Peyer's patch (tissue), 4 donors: ENCODE data around the gene VPS45. TPM values are rescaled to one million over a fixed set of nuclear protein-coding genes. Genes with fewer than 3 reads are reported as not detected.
A peak's percentile ranks its signal among the peaks of the same experiment; 100 is the strongest.

Source experiments
- DNase-seq, 3 donors: peaks; one replicate each; pipeline ENCODE4 v3.0.0-alpha.2; 2017 to 2019
- H3K27ac ChIP-seq, 4 donors: fragments of 200-600 bp; sonication (generic); one replicate each; pipeline ENCODE4 v1.5.1; 2016 to 2019
- H3K27me3 ChIP-seq, 2 donors: fragments of 200-600 bp; sonication (generic); one replicate each; pipeline ENCODE4 v1.5.1; 2019
- H3K36me3 ChIP-seq, 3 donors: fragments of 200-600 bp; sonication (generic); one replicate each; pipeline ENCODE4 v1.5.1; 2016 to 2019
- H3K4me1 ChIP-seq, 4 donors: fragments of 200-600 bp; sonication (generic); one replicate each; pipeline ENCODE4 v1.5.1; 2016 to 2019
- H3K4me3 ChIP-seq, 4 donors: fragments of 200-600 bp; sonication (generic); 1 replicate in 3 of 4; 2 replicates in 1 of 4; pipeline ENCODE4 v1.5.1; 2016 to 2019; ENCODE audit warnings: mild to moderate bottlenecking in 1 of 4
- H3K9me3 ChIP-seq, 4 donors: fragments of 200-600 bp; sonication (generic); one replicate each; pipeline ENCODE4 v1.5.1; 2016 to 2019; ENCODE audit warnings: mild to moderate bottlenecking in 1 of 4
- CTCF ChIP-seq, 6 experiments: fragments of 450-650 bp in 4 of 6; fragments of 200-600 bp in 2 of 6; sonication (generic) in 1 of 6; IDR thresholded peaks; one replicate each; pipeline ENCODE4 v1.5.1; 2017 to 2019; ENCODE audit warnings: antibody characterized with exemption in 6 of 6, mild to moderate bottlenecking in 3 of 6, moderate library complexity in 1 of 6
- POLR2A ChIP-seq, 2 donors: fragments of 450-650 bp; IDR thresholded peaks; one replicate each; pipeline ENCODE4 v1.5.1; 2017; ENCODE audit warnings: antibody characterized with exemption in 2 of 2, mild to moderate bottlenecking in 2 of 2, moderate library complexity in 2 of 2
- total RNA-seq, 4 donors: library from RNA; depleted of rRNA; stranded (reverse); fragments of >200 nt; gene quantifications; one replicate each; pipeline ENCODE4 v1.1.0, GENCODE V29; 2016

VPS45 gene
- total RNA-seq, 4 donors from 2014 or later: 36.1 to 70.1 (median 42.0) TPM

- Histone ChIP-seq H3K27me3 (no peaks in the 10 kb centered on the region), H3K27ac (peak overlapping the region; percentile 93 to 97 (median 96)), H3K9me3 (no peaks in the 10 kb centered on the region), H3K4me1 (peaks cover 0 to 12% (median 6%) of the 10 kb centered on the region in 4 donors), H3K36me3 (peaks cover 0 to under 1% (median 0%) of the 10 kb centered on the region in 3 donors), H3K4me3 (peak overlapping the region; percentile 62 to 91 (median 82))
- TF ChIP-seq CTCF (IDR thresholded peaks at IDR 0.05) (no peak), POLR2A (IDR thresholded peaks at IDR 0.05) (no peak)
- DNase-seq: no peak
Measured at GRCh38 chr1:150148837-150149270, 81.3 kb downstream of the VPS45 start.

GRCh38 chr1:150149271-150150132, 81.9 kb downstream of the VPS45 start, which contains the start of gene PLEKHO1:
PLEKHO1 (plus strand) TSS chr1:150149916; CDS start chr1:150150258, 342 bp downstream.
- Histone ChIP-seq H3K36me3 (peaks cover 0 to 5% (median 0%) of the 10 kb centered on the region in 3 donors), H3K27ac (peak within 1 kb of the TSS; percentile 93 to 97 (median 96)), H3K4me1 (peaks cover 0 to 19% (median 6%) of the 10 kb centered on the region in 4 donors), H3K4me3 (peak within 1 kb of the TSS; percentile 62 to 91 (median 82)), H3K9me3 (no peaks in the 10 kb centered on the region), H3K27me3 (no peaks in the 10 kb centered on the region)
- TF ChIP-seq CTCF (IDR thresholded peaks at IDR 0.05) (no peak), POLR2A (IDR thresholded peaks at IDR 0.05) (peak in 1 of 2 donors; percentile 54)
- peak; percentile 82 to 96 (median 92) for DNase-seq

DNA sequence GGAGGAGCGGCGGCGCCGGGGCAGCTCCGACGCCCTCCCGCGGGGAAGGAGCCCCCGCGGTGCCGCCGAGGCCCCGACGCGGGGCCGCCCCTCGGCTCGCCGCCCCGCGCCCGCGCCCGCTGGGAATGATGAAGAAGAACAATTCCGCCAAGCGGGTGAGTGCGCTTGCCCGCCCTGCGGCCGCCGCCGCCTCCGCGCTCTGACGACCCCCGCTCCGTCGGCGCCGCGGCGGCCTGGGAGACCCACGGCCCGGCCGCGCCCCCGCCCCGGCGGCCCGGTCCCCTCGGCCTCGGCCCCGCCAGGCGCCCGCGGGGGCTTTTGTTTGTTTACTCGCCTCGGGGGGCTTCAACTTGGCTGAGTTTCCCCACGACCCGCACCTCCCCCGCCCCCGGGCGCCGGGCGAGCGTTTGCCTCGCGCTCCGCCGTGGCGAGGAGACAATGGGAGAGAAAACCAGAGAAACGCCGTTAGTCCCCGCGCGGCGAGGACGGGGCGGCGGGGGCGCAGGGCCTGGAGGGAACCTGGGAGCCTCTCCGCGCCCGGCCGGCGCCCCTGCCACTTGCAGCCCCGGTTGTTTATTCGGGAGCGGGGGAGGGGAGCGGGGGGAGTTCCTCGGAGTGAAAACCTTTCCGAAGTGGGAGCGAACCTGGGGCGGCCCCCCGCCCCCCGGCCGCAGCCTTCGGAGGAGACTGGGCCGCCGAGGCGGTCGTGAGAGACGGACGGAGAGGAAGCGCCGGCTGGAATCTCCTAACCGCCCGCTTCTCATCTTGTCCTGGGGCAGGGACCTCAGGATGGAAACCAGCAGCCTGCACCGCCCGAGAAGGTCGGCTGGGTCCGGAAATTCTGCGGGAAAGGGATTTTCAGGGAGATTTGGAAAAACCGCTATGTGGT, 82.8 kb downstream of the VPS45 start:
- TF ChIP-seq POLR2A (IDR thresholded peaks at IDR 0.05) (no peak), CTCF (IDR thresholded peaks at IDR 0.05) (no peak)
- H3K9me3 ChIP-seq: no peaks in the 10 kb centered on the region
- peak; percentile 41 to 60 (median 60) for DNase-seq
- H3K4me1 ChIP-seq: peaks cover 0 to 27% (median 6%) of the 10 kb centered on the region in 4 donors
- H3K36me3 ChIP-seq: peaks cover 0 to 10% (median 0%) of the 10 kb centered on the region in 3 donors
- peak overlapping the region; percentile 93 to 97 (median 96) for H3K27ac ChIP-seq
- H3K4me3 ChIP-seq: peak overlapping the region; percentile 62 to 91 (median 82)
- no peaks in the 10 kb centered on the region for H3K27me3 ChIP-seq

GRCh38 chr1:150151291-150152181, 84.0 kb downstream of the VPS45 start:
- H3K4me1 ChIP-seq: peaks cover 0 to 35% (median 6%) of the 10 kb centered on the region in 4 donors
- H3K27me3 ChIP-seq: no peaks in the 10 kb centered on the region
- no peaks in the 10 kb centered on the region for H3K9me3 ChIP-seq
- peaks cover 0 to 22% (median 0%) of the 10 kb centered on the region in 3 donors for H3K36me3 ChIP-seq
- TF ChIP-seq CTCF (IDR thresholded peaks at IDR 0.05): no peak
- peak in 1 of 2 donors; percentile 28 for TF ChIP-seq POLR2A (IDR thresholded peaks at IDR 0.05)
- peak overlapping the region; percentile 93 to 97 (median 96) for H3K27ac ChIP-seq
- DNase-seq: peak; percentile 55 to 92 (median 88)
- peak overlapping the region; percentile 62 to 91 (median 82) for H3K4me3 ChIP-seq
